NCI-H187 (cell line): Measurements from ENCODE around the gene LGI4.

Source experiments
- DNase-seq, 2 experiments: peaks; one replicate each; lab custom pipeline; 2025; lab: John Stamatoyannopoulos, UW

LGI4 gene

GRCh38 chr19:35085947-35086346 is 48.9 kb downstream of the LGI4 start:
- no peak for DNase-seq

- DNase-seq = no peak
Observed at GRCh38 chr19:35084509-35084762, 50.4 kb downstream of the LGI4 start.

GRCh38 chr19:35083691-35084508 is 51.0 kb downstream of the LGI4 start:
- DNase-seq = no peak

- no peak for DNase-seq
Observed at GRCh38 chr19:35081201-35081600, 53.7 kb downstream of the LGI4 start.

- no peak for DNase-seq
Observed at GRCh38 chr19:35080613-35081170, 54.2 kb downstream of the LGI4 start.

- DNase-seq = no peak
Observed at GRCh38 chr19:35079826-35080225, 55.0 kb downstream of the LGI4 start.

GRCh38 chr19:35077411-35078223 is 57.2 kb downstream of the LGI4 start:
- no peak for DNase-seq

- no peak for DNase-seq
Observed at GRCh38 chr19:35076657-35077056, 58.2 kb downstream of the LGI4 start.

GRCh38 chr19:35076026-35076370 is 58.9 kb downstream of the LGI4 start:
- no peak for DNase-seq

- DNase-seq = no peak
Observed at GRCh38 chr19:35075202-35076025, 59.4 kb downstream of the LGI4 start.
